Germinal center (tissue), 1 donor: ENCODE measurements around the gene ADAMTS12.

Source experiments
- DNase-seq: peaks from one replicate; pipeline ENCODE4 v3.0.0; 2012; ENCODE audit warnings: mixed read lengths, low spot score

ADAMTS12 gene

DNA sequence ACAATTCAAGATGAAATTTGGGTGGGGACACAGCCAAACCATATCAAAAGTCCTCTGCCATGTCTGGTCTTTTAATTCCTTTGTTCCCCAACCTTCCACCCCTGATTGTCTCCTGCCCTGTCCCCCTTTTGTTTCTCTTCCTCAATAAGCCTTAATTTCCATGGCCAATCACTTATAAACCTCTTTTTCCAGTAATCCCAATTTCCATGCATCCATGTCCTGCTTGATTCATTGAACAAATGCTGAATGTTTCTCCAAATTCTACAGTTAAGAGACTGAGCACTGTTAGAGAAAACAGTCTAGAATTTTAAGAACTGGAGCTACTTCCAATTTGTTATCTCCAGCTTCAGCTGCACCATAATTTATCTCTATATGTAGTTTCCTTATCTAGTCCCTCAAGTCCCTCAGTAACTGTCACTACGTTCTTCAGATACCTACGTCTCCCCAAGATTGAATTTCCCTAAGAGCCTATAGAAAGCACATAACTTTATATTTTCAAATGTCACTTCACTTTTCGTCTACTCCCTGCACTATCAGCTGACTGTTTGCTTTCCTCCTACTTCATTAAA, 416.8 kb downstream of the ADAMTS12 start:
- no peak for DNase-seq

DNA sequence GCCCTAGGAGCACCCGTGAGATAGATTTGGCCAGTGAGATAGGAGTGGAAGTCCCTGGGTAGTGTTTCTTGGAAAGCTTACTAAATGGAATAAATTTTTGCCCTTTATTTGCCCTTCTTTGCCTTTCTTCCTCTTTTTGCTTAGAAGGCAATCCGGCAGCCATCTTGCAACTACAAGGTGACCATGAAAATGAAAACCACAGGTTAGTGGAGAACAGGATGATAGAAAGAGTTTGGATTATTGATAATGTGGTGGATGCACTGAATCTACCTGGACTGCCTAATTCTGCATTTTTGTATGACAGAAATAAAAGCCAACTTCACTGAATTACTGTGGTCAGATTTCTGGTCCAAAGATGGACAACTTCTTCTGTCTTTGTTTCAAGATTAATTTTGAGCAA, 417.8 kb downstream of the ADAMTS12 start:
- no peak for DNase-seq
